Tibial nerve (tissue), 4 donors: ENCODE data around the gene CBARP. TPM values are rescaled to one million over a fixed set of nuclear protein-coding genes. Genes with fewer than 3 reads are reported as not detected.

Experiments used
- DNase-seq, 2 donors: peaks; one replicate each; pipeline ENCODE4 v3.0.0-alpha.2; 2019; ENCODE audit warnings: low spot score in 2 of 2
- H3K27ac ChIP-seq, 4 donors: fragments of 200-600 bp; sonication (generic) in 3 of 4; one replicate each; pipeline ENCODE4 v1.5.1; 2017 to 2019; ENCODE audit warnings: mild to moderate bottlenecking in 1 of 4
- H3K27me3 ChIP-seq, 2 donors: fragments of 200-600 bp; sonication (generic) in 1 of 2; one replicate each; pipeline versions ENCODE4 v1.5.1 to v1.6.0; 2017 to 2019
- H3K36me3 ChIP-seq, 3 donors: fragments of 200-600 bp; sonication (generic); one replicate each; pipeline ENCODE4 v1.5.1; 2018 to 2019
- H3K4me1 ChIP-seq, 4 donors: fragments of 200-600 bp; sonication (generic) in 3 of 4; one replicate each; pipeline ENCODE4 v1.5.1; 2017 to 2019
- H3K4me3 ChIP-seq, 4 donors: fragments of 200-600 bp; sonication (generic) in 3 of 4; one replicate each; pipeline ENCODE4 v1.5.1; 2017 to 2019; ENCODE audit warnings: mild to moderate bottlenecking in 1 of 4, moderate library complexity in 1 of 4
- H3K9me3 ChIP-seq, 4 donors: fragments of 200-600 bp; sonication (generic) in 3 of 4; one replicate each; pipeline ENCODE4 v1.5.1; 2017 to 2019
- CTCF ChIP-seq, 5 experiments: fragments of 200-600 bp in 3 of 5; fragments of 450-650 bp in 2 of 5; sonication (generic) in 3 of 5; IDR thresholded peaks; one replicate each; pipeline ENCODE4 v1.5.1; 2016 to 2019; ENCODE audit warnings: antibody characterized with exemption in 5 of 5, mild to moderate bottlenecking in 3 of 5, moderate library complexity in 2 of 5
- EP300 ChIP-seq, 2 donors: sonication (generic); formaldehyde crosslinking; IDR thresholded peaks; one replicate each; pipeline ENCODE4 v1.6.1; 2017; ENCODE audit warnings: antibody characterized with exemption in 2 of 2, mild to moderate bottlenecking in 1 of 2
- POLR2A ChIP-seq, 2 donors: fragments of 450-650 bp; IDR thresholded peaks; one replicate each; pipeline ENCODE4 v1.6.1; 2017; ENCODE audit warnings: antibody characterized with exemption in 2 of 2, mild to moderate bottlenecking in 2 of 2, moderate library complexity in 2 of 2
- WGBS, 2 donors: methylation state at CpG; one replicate each; pipeline ENCODE4 v1.1.5; 2018; 5-methylcytosine and 5-hydroxymethylcytosine counted together
- total RNA-seq, 4 donors: library from RNA; depleted of rRNA; stranded (reverse); fragments of >200 nt; gene quantifications; one replicate each; pipeline ENCODE4 v1.1.0, GENCODE V29; 2016

The CBARP gene
- total RNA-seq, 4 donors from 2014 or later: 0.22 to 3.9 (median 1.4) TPM

- WGBS, 2 donors: 18 to 25% methylated on average over 10 to 18 of the region's 31 CpGs
- Histone ChIP-seq H3K27ac (peak overlapping the region; percentile 90 to 99 (median 99)), H3K4me1 (peaks cover 5 to 81% (median 49%) of the 10 kb centered on the region in 4 donors), H3K4me3 (peak overlapping the region in 3 of 4 donors; percentile 9 to 19 (median 14)), H3K9me3 (no peaks in the 10 kb centered on the region), H3K27me3 (no peaks in the 10 kb centered on the region), H3K36me3 (peaks cover 0 to 3% (median 0%) of the 10 kb centered on the region in 3 donors)
- TF ChIP-seq EP300 (IDR thresholded peaks at IDR 0.05): peak in 1 of 2 donors; percentile 32
- TF ChIP-seq CTCF (IDR thresholded peaks at IDR 0.05): no peak
- DNase-seq: no peak
These were observed 7.1 kb upstream of the CBARP start for GRCh38 chr19:1244693-1245451.

- WGBS, 2 donors: 36 to 44% methylated on average over 8 to 33 of the region's 33 CpGs
- peaks cover 0 to 3% (median 0%) of the 10 kb centered on the region in 3 donors for H3K36me3 ChIP-seq
- H3K9me3 ChIP-seq: no peaks in the 10 kb centered on the region
- peak overlapping the region; percentile 90 to 99 (median 99) for H3K27ac ChIP-seq
- peaks cover 5 to 89% (median 50%) of the 10 kb centered on the region in 4 donors for H3K4me1 ChIP-seq
- peak overlapping the region in 3 of 4 donors; percentile 9 to 19 (median 14) for H3K4me3 ChIP-seq
- H3K27me3 ChIP-seq: no peaks in the 10 kb centered on the region
- DNase-seq: peak in 1 of 2 donors; percentile 75
- TF ChIP-seq CTCF (IDR thresholded peaks at IDR 0.05): peak; percentile 96 to 100 (median 97)
- TF ChIP-seq POLR2A (IDR thresholded peaks at IDR 0.05): no peak
- TF ChIP-seq EP300 (IDR thresholded peaks at IDR 0.05): peak in 1 of 2 donors; percentile 53
These were observed 6.2 kb upstream of the CBARP start for GRCh38 chr19:1243768-1244692.

GRCh38 chr19:1241417-1242095 lies 3.8 kb upstream of the CBARP start, which contains the start of gene ATP5F1D:
TSS of gene ATP5F1D (plus strand) at chr19:1241751. CDS start at chr19:1241851, 100 bp downstream.
- no peaks in the 10 kb centered on the region for H3K9me3 ChIP-seq
- peak; percentile 84 to 86 for DNase-seq
- H3K27ac ChIP-seq: peak within 1 kb of the TSS; percentile 95 to 99 (median 98)
- H3K4me1 ChIP-seq: peaks cover 5 to 91% (median 58%) of the 10 kb centered on the region in 4 donors
- TF ChIP-seq CTCF (IDR thresholded peaks at IDR 0.05): peak in 1 of 5 experiments; percentile 44
- peak in 1 of 2 donors; percentile 86 for TF ChIP-seq POLR2A (IDR thresholded peaks at IDR 0.05)
- peak; percentile 91 to 93 for TF ChIP-seq EP300 (IDR thresholded peaks at IDR 0.05)
- peaks cover 0 to 3% (median 0%) of the 10 kb centered on the region in 3 donors for H3K36me3 ChIP-seq
- WGBS, 2 donors: 0 to 1% methylated on average over 50 to 62 of the region's 79 CpGs
- H3K27me3 ChIP-seq: no peaks in the 10 kb centered on the region
- H3K4me3 ChIP-seq: peak within 1 kb of the TSS; percentile 68 to 94 (median 84)

GRCh38 chr19:1240925-1241324 lies 3.1 kb upstream of the CBARP start:
- H3K36me3 ChIP-seq: peaks cover 0 to 3% (median 0%) of the 10 kb centered on the region in 3 donors

More at GRCh38 chr19:1240925-1241324, 3.1 kb upstream of the CBARP start:
- Histone ChIP-seq H3K27me3 (no peaks in the 10 kb centered on the region), H3K4me1 (peaks cover 5 to 91% (median 57%) of the 10 kb centered on the region in 4 donors), H3K4me3 (peak overlapping the region in 1 of 4 donors; percentile 94), H3K9me3 (no peaks in the 10 kb centered on the region), H3K27ac (peak overlapping the region; percentile 95 to 99 (median 98))
- no peak for TF ChIP-seq CTCF (IDR thresholded peaks at IDR 0.05)
- no peak for TF ChIP-seq POLR2A (IDR thresholded peaks at IDR 0.05)
- TF ChIP-seq EP300 (IDR thresholded peaks at IDR 0.05): no peak
- 66 to 67% methylated on average over 9 to 15 of the region's 15 CpGs for whole genome bisulfite sequencing, 2 donors
- DNase-seq: no peak
